Activated CD4-positive, alpha-beta T cell treated with anti-CD3 and anti-CD28 coated beads, Interleukin-2, Interleukin-6, amounts not matched to agents 100 ng/mL and 50 ng/mL, durations not matched to agents 16 hours and 8 hours (primary cell): ENCODE measurements around the gene CFTR.

ENCODE experiments used
- DNase-seq: peaks from one replicate; pipeline ENCODE4 v3.0.0-alpha.2; 2020

CFTR gene

GRCh38 chr7:117656806-117657205 is 177.0 kb downstream of the CFTR start:
- no peak for DNase-seq

- no peak for DNase-seq
Observed at GRCh38 chr7:117659531-117660011, 179.7 kb downstream of the CFTR start.

GRCh38 chr7:117661328-117661727 is 181.5 kb downstream of the CFTR start:
- DNase-seq: no peak

- DNase-seq: no peak
Observed at GRCh38 chr7:117664047-117664446, 184.2 kb downstream of the CFTR start.

- DNase-seq: no peak
Observed at GRCh38 chr7:117665368-117665767, 185.5 kb downstream of the CFTR start.

GRCh38 chr7:117666031-117666430 is 186.2 kb downstream of the CFTR start:
- no peak for DNase-seq

- DNase-seq: no peak
Observed at GRCh38 chr7:117666689-117667088, 186.9 kb downstream of the CFTR start.

- DNase-seq: no peak
Observed at GRCh38 chr7:117667456-117667855, 187.6 kb downstream of the CFTR start.

- no peak for DNase-seq
Observed at GRCh38 chr7:117669818-117670217, 190.0 kb downstream of the CFTR start.

GRCh38 chr7:117672453-117672852 is 192.6 kb downstream of the CFTR start:
- no peak for DNase-seq

- DNase-seq: no peak
Observed at GRCh38 chr7:117673367-117673766, 193.5 kb downstream of the CFTR start.

GRCh38 chr7:117673839-117674238 is 194.0 kb downstream of the CFTR start:
- DNase-seq: peak; percentile 11

GRCh38 chr7:117674617-117675016 is 194.8 kb downstream of the CFTR start:
- DNase-seq: no peak

GRCh38 chr7:117675497-117676435 is 195.9 kb downstream of the CFTR start:
- no peak for DNase-seq

GRCh38 chr7:117679120-117679519 is 199.3 kb downstream of the CFTR start:
- no peak for DNase-seq

- no peak for DNase-seq
Observed at GRCh38 chr7:117682681-117683385, 203.0 kb downstream of the CFTR start.

GRCh38 chr7:117683430-117684175 is 203.8 kb downstream of the CFTR start:
- DNase-seq: no peak

GRCh38 chr7:117685795-117686194 is 206.0 kb downstream of the CFTR start:
- no peak for DNase-seq

- DNase-seq: no peak
Observed at GRCh38 chr7:117686311-117686935, 206.6 kb downstream of the CFTR start.

GRCh38 chr7:117688126-117688525 is 208.3 kb downstream of the CFTR start:
- DNase-seq: no peak

GRCh38 chr7:117689406-117689805 is 209.6 kb downstream of the CFTR start:
- no peak for DNase-seq

GRCh38 chr7:117690147-117690546 is 210.3 kb downstream of the CFTR start:
- no peak for DNase-seq

GRCh38 chr7:117692338-117692737 is 212.5 kb downstream of the CFTR start:
- DNase-seq: no peak
